ENCODE results near the gene EMILIN3.

DNA sequence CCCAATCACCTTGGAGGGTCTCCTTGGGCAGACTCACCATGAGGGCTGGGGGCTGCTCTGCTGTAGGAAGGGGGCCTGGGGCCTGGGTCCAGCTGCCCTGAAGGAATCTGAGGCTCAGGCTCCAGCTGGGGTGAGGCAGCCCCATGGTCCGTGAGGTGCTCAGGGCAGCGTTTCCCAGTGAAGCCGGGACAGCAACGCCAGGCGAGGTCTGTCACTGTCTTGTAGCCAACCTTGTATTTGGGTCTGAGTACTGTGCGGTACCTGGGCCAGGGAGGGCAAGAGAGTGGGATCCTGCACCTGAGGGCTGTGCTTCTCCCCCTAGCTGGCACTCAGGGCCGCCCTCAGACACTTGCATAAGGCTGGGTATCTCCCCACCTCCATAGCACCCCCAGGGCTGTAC is 3.0 kb downstream of the EMILIN3 start:
- TF ChIP-seq POLR2A (IDR thresholded peaks at IDR 0.05), result no peak
- TF ChIP-seq, protein P1, sequence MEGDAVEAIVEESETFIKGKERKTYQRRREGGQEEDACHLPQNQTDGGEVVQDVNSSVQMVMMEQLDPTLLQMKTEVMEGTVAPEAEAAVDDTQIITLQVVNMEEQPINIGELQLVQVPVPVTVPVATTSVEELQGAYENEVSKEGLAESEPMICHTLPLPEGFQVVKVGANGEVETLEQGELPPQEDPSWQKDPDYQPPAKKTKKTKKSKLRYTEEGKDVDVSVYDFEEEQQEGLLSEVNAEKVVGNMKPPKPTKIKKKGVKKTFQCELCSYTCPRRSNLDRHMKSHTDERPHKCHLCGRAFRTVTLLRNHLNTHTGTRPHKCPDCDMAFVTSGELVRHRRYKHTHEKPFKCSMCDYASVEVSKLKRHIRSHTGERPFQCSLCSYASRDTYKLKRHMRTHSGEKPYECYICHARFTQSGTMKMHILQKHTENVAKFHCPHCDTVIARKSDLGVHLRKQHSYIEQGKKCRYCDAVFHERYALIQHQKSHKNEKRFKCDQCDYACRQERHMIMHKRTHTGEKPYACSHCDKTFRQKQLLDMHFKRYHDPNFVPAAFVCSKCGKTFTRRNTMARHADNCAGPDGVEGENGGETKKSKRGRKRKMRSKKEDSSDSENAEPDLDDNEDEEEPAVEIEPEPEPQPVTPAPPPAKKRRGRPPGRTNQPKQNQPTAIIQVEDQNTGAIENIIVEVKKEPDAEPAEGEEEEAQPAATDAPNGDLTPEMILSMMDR (IDR thresholded peaks at IDR 0.05), result no peak
